ENCODE data around the gene PFDN5.

The PFDN5 gene

GRCh38 chr12:53279283-53279869 lies 16.0 kb upstream of the PFDN5 start:
- Histone ChIP-seq H3K36me3 (peaks cover 94% of the 10 kb centered on the region), H3K27me3 (no peaks in the 10 kb centered on the region), H3K4me1 (no peaks in the 10 kb centered on the region), H3K4me3 (ENCODE audit: low read depth, low read length) (no peak overlapping the region), H3K9me3 (no peaks in the 10 kb centered on the region)
- TF ChIP-seq, protein P1, sequence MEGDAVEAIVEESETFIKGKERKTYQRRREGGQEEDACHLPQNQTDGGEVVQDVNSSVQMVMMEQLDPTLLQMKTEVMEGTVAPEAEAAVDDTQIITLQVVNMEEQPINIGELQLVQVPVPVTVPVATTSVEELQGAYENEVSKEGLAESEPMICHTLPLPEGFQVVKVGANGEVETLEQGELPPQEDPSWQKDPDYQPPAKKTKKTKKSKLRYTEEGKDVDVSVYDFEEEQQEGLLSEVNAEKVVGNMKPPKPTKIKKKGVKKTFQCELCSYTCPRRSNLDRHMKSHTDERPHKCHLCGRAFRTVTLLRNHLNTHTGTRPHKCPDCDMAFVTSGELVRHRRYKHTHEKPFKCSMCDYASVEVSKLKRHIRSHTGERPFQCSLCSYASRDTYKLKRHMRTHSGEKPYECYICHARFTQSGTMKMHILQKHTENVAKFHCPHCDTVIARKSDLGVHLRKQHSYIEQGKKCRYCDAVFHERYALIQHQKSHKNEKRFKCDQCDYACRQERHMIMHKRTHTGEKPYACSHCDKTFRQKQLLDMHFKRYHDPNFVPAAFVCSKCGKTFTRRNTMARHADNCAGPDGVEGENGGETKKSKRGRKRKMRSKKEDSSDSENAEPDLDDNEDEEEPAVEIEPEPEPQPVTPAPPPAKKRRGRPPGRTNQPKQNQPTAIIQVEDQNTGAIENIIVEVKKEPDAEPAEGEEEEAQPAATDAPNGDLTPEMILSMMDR (IDR thresholded peaks at IDR 0.05; ENCODE audit: low read depth, low read length): no peak
- DNase-seq: no peak

- H3K27me3 ChIP-seq: no peaks in the 10 kb centered on the region
- H3K36me3 ChIP-seq: peaks cover 93% of the 10 kb centered on the region
- no peak overlapping the region for H3K4me3 ChIP-seq (ENCODE audit: low read depth, low read length)
- TF ChIP-seq, protein P1 (IDR thresholded peaks at IDR 0.05; ENCODE audit: low read depth, low read length): no peak
- no peaks in the 10 kb centered on the region for H3K9me3 ChIP-seq
- DNase-seq: no peak
- H3K4me1 ChIP-seq: no peaks in the 10 kb centered on the region
These were observed 15.3 kb upstream of the PFDN5 start for GRCh38 chr12:53279888-53280498.

DNA sequence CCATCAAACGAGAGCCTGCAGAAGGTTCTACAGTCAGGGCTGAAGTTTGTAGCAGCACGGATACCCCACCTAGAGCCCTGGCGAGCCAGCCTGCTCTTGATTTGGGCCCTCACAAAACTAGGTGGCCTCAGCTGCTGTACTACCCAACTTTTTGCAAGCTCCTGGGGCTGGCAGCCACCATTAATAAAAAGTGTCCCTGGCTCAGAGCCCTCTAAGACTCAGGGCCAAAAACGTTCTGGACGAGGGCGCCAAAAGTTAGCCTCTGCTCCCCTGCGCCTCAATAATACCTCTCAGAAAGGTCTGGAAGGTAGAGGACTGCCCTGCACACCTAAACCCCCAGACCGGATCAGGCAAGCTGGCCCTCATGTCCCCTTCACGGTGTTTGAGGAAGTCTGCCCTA lies 8.9 kb upstream of the PFDN5 start:
- H3K27me3 ChIP-seq: no peaks in the 10 kb centered on the region
- no peaks in the 10 kb centered on the region for H3K4me1 ChIP-seq
- TF ChIP-seq, protein P1 (IDR thresholded peaks at IDR 0.05; ENCODE audit: low read depth, low read length): no peak
- H3K9me3 ChIP-seq: no peaks in the 10 kb centered on the region
- no peak for DNase-seq
- H3K4me3 ChIP-seq (ENCODE audit: low read depth, low read length): no peak overlapping the region
- peaks cover 81% of the 10 kb centered on the region for H3K36me3 ChIP-seq

GRCh38 chr12:53287741-53288216 lies 7.6 kb upstream of the PFDN5 start:
- peak; percentile 72 for DNase-seq
- Histone ChIP-seq H3K27me3 (no peaks in the 10 kb centered on the region), H3K4me3 (ENCODE audit: low read depth, low read length) (no peak overlapping the region), H3K9me3 (no peaks in the 10 kb centered on the region), H3K4me1 (no peaks in the 10 kb centered on the region), H3K36me3 (peaks cover 81% of the 10 kb centered on the region)
- TF ChIP-seq, protein P1 (IDR thresholded peaks at IDR 0.05; ENCODE audit: low read depth, low read length): peak; percentile 86

DNA sequence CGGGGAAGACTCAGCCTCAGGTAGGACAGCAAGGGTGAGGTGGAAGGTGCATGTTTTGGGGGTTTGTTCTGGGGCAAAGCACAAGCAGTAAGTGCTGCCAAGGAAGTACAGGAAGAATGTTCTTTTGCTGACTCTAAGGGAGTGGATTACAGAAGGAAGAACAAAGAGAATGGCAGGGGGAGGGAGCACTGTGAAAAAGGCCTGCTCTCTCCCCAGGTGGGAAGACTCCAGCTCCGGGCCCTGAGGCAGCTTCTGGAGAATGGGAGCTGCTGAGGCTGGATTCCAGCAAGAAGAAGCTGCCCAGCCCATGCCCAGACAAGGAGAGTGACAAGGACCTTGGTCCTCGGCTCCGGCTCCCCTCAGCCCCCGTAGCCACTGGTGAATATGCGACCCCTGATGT lies 7.0 kb upstream of the PFDN5 start:
- no peaks in the 10 kb centered on the region for H3K9me3 ChIP-seq
- TF ChIP-seq, protein P1 (IDR thresholded peaks at IDR 0.05; ENCODE audit: low read depth, low read length): no peak
- DNase-seq: no peak
- H3K27me3 ChIP-seq: no peaks in the 10 kb centered on the region
- no peak overlapping the region for H3K4me3 ChIP-seq (ENCODE audit: low read depth, low read length)
- peaks cover 80% of the 10 kb centered on the region for H3K36me3 ChIP-seq
- no peaks in the 10 kb centered on the region for H3K4me1 ChIP-seq

DNA sequence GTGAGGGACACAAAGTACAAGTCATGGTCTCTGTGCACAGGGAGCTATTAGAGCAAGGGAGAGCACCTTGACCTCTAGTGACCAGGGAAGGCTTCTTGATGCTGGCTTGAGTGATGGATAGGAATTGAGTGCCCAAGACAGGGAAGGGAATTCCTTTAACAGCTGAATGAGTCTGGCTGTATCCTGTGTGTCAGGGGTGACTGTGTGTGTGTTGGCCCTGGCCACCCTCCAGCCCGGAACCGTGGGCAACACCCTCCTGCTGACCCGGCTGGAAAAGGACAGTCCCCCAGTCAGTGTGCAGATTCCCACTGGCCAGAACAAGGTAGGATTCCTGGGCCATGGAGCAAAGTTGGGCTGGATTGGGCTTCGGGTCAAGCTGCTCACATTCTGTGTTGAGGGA lies 5.5 kb upstream of the PFDN5 start:
- no peak overlapping the region for H3K4me3 ChIP-seq (ENCODE audit: low read depth, low read length)
- no peaks in the 10 kb centered on the region for H3K9me3 ChIP-seq
- H3K27me3 ChIP-seq: no peaks in the 10 kb centered on the region
- TF ChIP-seq, protein P1 (IDR thresholded peaks at IDR 0.05; ENCODE audit: low read depth, low read length): no peak
- DNase-seq: no peak
- peaks cover 76% of the 10 kb centered on the region for H3K36me3 ChIP-seq
- no peaks in the 10 kb centered on the region for H3K4me1 ChIP-seq
